DND-41 (cell line): ENCODE results near the gene EPDR1.
"Not testable (repeated sequence)": the region's sequence is repeated elsewhere in the genome, so short reads cannot be mapped to it uniquely, and the experiment has no call there.

Experiments
- EZH2 ChIP-seq: IDR thresholded peaks from 3 replicates; pipeline ENCODE4 v1.6.1; 2012; ENCODE audit warnings: borderline replicate concordance, low read depth, mild to moderate bottlenecking, moderate library complexity, low read length, inconsistent platforms; ENCODE audit not compliant: severe bottlenecking
- TF ChIP-seq, protein P1 (sequence below): IDR thresholded peaks from 2 replicates; pipeline ENCODE4 v1.5.1; 2012; ENCODE audit warnings: borderline replicate concordance, low read length, moderate library complexity, mild to moderate bottlenecking; ENCODE audit not compliant: poor library complexity, severe bottlenecking; ENCODE audit errors: extremely low read depth

DNA sequence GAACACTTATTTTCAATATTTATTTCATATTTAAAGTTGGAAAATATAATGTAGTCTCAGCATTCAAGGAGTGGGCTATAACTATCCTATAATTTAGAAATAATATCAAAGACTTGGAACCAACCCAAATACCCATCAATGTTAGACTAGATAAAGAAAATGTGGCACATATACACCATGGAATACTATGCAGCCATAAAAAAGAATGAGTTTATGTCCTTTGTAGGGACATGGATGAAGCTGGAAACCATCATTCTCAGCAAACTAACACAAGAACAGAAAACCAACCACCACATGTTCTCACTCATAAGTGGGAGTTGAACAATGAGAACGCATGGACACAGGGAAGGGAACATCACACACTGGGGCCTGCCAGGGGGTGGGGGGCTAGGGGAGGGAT, 33.8 kb downstream of the EPDR1 start:
- TF ChIP-seq, protein P1, sequence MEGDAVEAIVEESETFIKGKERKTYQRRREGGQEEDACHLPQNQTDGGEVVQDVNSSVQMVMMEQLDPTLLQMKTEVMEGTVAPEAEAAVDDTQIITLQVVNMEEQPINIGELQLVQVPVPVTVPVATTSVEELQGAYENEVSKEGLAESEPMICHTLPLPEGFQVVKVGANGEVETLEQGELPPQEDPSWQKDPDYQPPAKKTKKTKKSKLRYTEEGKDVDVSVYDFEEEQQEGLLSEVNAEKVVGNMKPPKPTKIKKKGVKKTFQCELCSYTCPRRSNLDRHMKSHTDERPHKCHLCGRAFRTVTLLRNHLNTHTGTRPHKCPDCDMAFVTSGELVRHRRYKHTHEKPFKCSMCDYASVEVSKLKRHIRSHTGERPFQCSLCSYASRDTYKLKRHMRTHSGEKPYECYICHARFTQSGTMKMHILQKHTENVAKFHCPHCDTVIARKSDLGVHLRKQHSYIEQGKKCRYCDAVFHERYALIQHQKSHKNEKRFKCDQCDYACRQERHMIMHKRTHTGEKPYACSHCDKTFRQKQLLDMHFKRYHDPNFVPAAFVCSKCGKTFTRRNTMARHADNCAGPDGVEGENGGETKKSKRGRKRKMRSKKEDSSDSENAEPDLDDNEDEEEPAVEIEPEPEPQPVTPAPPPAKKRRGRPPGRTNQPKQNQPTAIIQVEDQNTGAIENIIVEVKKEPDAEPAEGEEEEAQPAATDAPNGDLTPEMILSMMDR: not testable (repeated sequence)
- TF ChIP-seq EZH2: not testable (repeated sequence)
